ENCODE data around the gene IDH3B. TPM values are rescaled to one million over a fixed set of nuclear protein-coding genes. Genes with fewer than 3 reads are reported as not detected.

IDH3B gene
- total and polyA plus RNA-seq, 2 of the 13 experiments (the other 11 are each of a cell fraction or from before 2014, with no cell fraction given): 215 to 254 TPM

DNA sequence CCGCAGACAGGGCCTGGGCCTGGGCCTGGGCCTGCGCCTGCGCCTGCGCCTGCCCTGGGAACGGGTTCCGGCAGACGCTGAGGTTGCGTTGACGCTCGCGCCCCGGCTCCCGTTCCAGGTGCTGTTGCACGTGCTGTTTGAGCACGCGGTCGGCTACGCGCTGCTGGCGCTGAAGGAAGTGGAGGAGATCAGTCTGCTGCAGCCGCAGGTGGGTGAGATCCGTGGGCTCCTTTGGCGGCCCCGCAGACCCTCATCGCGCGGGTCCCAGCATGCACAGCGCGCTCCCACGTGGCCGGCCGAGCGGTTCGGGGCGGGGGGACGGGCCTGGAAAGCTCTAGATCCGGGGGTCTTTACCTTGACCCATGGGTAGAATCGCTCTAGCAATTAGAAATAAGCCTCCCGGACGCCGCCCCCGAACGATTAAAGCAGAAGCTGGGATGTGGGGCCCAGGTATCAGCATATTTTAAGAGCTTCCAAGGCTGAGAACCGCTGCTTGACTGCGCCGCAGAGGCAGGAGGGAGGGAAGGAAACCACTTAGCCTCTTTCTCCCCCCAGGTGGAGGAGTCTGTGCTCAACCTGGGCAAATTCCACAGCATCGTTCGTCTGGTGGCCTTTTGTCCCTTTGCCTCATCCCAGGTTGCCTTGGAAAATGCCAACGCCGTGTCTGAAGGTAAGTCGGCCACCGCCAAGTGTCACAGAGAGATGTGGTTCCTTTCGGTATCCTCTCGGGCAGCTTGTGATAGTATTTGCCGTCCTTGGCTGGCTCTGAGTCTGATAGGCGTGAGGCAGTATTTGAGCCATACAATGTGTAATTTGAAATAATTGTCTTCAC lies 11.1 kb downstream of the IDH3B start (continued):
- no peak for TF ChIP-seq STAT6 (CRISPR knock-in tag; IDR thresholded peaks at IDR 0.05; ENCODE audit: borderline replicate concordance)
- TF ChIP-seq ZNF460 (CRISPR knock-in tag; IDR thresholded peaks at IDR 0.05; ENCODE audit: borderline replicate concordance): 0 out of 2 replicates have a peak, but pooled peaks have one; percentile 38
- TF ChIP-seq, protein P1, sequence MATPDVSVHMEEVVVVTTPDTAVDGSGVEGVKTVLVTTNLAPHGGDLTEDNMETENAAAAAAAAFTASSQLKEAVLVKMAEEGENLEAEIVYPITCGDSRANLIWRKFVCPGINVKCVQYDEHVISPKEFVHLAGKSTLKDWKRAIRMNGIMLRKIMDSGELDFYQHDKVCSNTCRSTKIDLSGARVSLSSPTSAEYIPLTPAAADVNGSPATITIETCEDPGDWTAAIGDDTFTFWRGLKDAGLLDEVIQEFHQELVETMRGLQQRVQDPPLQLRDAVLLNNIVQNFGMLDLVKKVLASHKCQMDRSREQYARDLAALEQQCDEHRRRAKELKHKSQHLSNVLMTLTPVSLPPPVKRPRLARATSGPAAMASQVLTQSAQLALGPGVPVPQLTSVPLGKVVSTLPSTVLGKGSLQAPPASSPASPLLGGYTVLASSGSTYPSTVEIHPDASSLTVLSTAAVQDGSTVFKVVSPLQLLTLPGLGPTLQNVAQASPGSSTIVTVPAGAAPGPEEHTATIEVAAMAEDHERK (CRISPR knock-in tag; IDR thresholded peaks at IDR 0.05; ENCODE audit: low read depth): no peak
- no peak; the same call in 1 of the 2 replicates for TF ChIP-seq SNAPC5 (CRISPR knock-in tag; IDR thresholded peaks at IDR 0.05; ENCODE audit: borderline replicate concordance)
- peak; percentile 80 for TF ChIP-seq ZNF883 (CRISPR knock-in tag; IDR thresholded peaks at IDR 0.05; ENCODE audit: not compliant biosample characterization)
- no peak for TF ChIP-seq MBD4 (IDR thresholded peaks at IDR 0.05; ENCODE audit: borderline replicate concordance, low read length)
- TF ChIP-seq LCORL (IDR thresholded peaks at IDR 0.05): no peak
- TF ChIP-seq LCORL (CRISPR knock-in tag; IDR thresholded peaks at IDR 0.05): peak; percentile 43; the same call in 1 of the 2 replicates
- TF ChIP-seq ZNF136 (CRISPR knock-in tag; IDR thresholded peaks at IDR 0.05; ENCODE audit: low read depth): peak; percentile 43; the same call in 1 of the 2 replicates
- TF ChIP-seq HNRNPK (IDR thresholded peaks at IDR 0.05; ENCODE audit: low read depth, low read length, poor library complexity, severe bottlenecking): peak; percentile 71
- TF ChIP-seq SNAPC2 (CRISPR knock-in tag; IDR thresholded peaks at IDR 0.05): no peak
- 0 out of 2 replicates have a peak, but pooled peaks have one; percentile 30 for TF ChIP-seq ZNF878 (CRISPR knock-in tag; IDR thresholded peaks at IDR 0.05)
- TF ChIP-seq HOXD1 (CRISPR knock-in tag; IDR thresholded peaks at IDR 0.05): 0 out of 2 replicates have a peak, but pooled peaks have one; percentile 5
- TF ChIP-seq REXO4 (CRISPR knock-in tag; IDR thresholded peaks at IDR 0.05; ENCODE audit: borderline replicate concordance): peak; percentile 48; the same call in 1 of the 2 replicates
- TF ChIP-seq ZNF468 (CRISPR knock-in tag; IDR thresholded peaks at IDR 0.05): peak; percentile 94; the same call in 1 of the 2 replicates
- TF ChIP-seq RAD21 (CRISPR knock-in tag; IDR thresholded peaks at IDR 0.05): no peak; the same call in 1 of the 2 replicates
- TF ChIP-seq ZNF343 (CRISPR knock-in tag; IDR thresholded peaks at IDR 0.05): peak; percentile 78
- no peak for TF ChIP-seq NR2F2 (IDR thresholded peaks at IDR 0.05; ENCODE audit: borderline replicate concordance, low read depth)
- 0 out of 2 replicates have a peak, but pooled peaks have one; percentile 60 for TF ChIP-seq ZNF205 (CRISPR knock-in tag; IDR thresholded peaks at IDR 0.05)
- no peak; the same call in 1 of the 2 replicates for TF ChIP-seq ZNF101 (CRISPR knock-in tag; IDR thresholded peaks at IDR 0.05; ENCODE audit: borderline replicate concordance, low read depth)
- TF ChIP-seq THAP9 (CRISPR knock-in tag; IDR thresholded peaks at IDR 0.05; ENCODE audit: borderline replicate concordance): peak; percentile 54

All from HepG2 (cell line).